HCT116 (cell line): ENCODE data around the gene ABHD14A. TPM values are rescaled to one million over a fixed set of nuclear protein-coding genes. Genes with fewer than 3 reads are reported as not detected.

Source experiments
- ATAC-seq: fragments of 200-7000 bp; cut with Tn5 transposase; 2 replicates; pipeline ENCODE4 v1.9.1; 2020; ENCODE audit warnings: mild to moderate bottlenecking, moderate library complexity
- BruUV-seq: library from RNA; stranded (reverse); fragments of 400-500 nt; replicated peaks from 2 replicates; lab custom pipeline; 2021; lab: Mats Ljungman, UMichigan
- CTCF ChIA-PET: fragments of 300-600 bp; sonication (Branson Sonifier 250); formaldehyde crosslinking; loops from one replicate; lab custom pipeline; 2021; ENCODE audit warnings: antibody characterized with exemption; lab: Charles Lee
- POLR2A ChIA-PET: fragments of 300-600, 350-600 bp; sonication (Branson Sonifier 250); formaldehyde crosslinking; loops from one replicate; lab custom pipeline; 2021; ENCODE audit warnings: antibody characterized with exemption; lab: Charles Lee
- RAD21 ChIA-PET, 2 experiments: fragments of 300-600 bp; sonication (Branson Sonifier 250); formaldehyde crosslinking; loops; one replicate each; lab custom pipeline; 2023; ENCODE audit warnings: low total read pairs in 2 of 2; ENCODE audit not compliant: uncharacterized antibody in 2 of 2, unreplicated experiment in 2 of 2, low non-redundant PET in 1 of 2; lab: Charles Lee
- DNase-seq: peaks from one replicate; pipeline ENCODE4 v3.0.0-alpha.2; 2010; ENCODE audit warnings: low read depth, low spot score
- H2AFZ ChIP-seq: fragments of 200-600 bp; shearing (Covaris generic), sonication (generic); 2 replicates; pipeline ENCODE4 v1.6.1; 2017; ENCODE audit warnings: low read depth, mixed run types, mixed read lengths, antibody characterized with exemption, low read length; ENCODE audit not compliant: poor library complexity, severe bottlenecking
- H3K27ac ChIP-seq: 2 replicates; pipeline ENCODE4 v1.5.1; 2012; ENCODE audit warnings: low read depth, low read length
- H3K27me3 ChIP-seq: fragments of 200-600 bp; sonication (generic); 2 replicates; pipeline ENCODE4 v1.6.1; 2016; ENCODE audit warnings: mixed run types, low read length, mixed read lengths; ENCODE audit not compliant: insufficient read depth
- H3K36me3 ChIP-seq, 2 experiments: fragments of 200-500 bp in 1 of 2; fragments of 200-600 bp in 1 of 2; sonication (Bioruptor generic) in 1 of 2; sonication (generic) in 1 of 2; 2 replicates each; pipeline versions ENCODE4 v1.5.1 to v1.6.1; 2014 to 2016; ENCODE audit warnings: low read length in 2 of 2, inconsistent platforms in 1 of 2, mixed read lengths in 1 of 2, mixed run types in 1 of 2; ENCODE audit not compliant: insufficient read depth in 2 of 2, control insufficient read depth in 1 of 2
- H3K4me1 ChIP-seq, 2 experiments: fragments of 200-600 bp in 1 of 2; sonication (generic) in 1 of 2; 2 replicates each; pipeline versions ENCODE4 v1.5.1 to v1.6.1; 2012 to 2017; ENCODE audit warnings: low read length in 2 of 2, inconsistent platforms in 1 of 2, mild to moderate bottlenecking in 1 of 2, mixed read lengths in 1 of 2, mixed run types in 1 of 2, moderate library complexity in 1 of 2; ENCODE audit not compliant: insufficient read depth in 2 of 2, control insufficient read depth in 1 of 2
- H3K4me2 ChIP-seq: fragments of 200-600 bp; sonication (generic); 2 replicates; pipeline ENCODE4 v1.6.1; 2017; ENCODE audit warnings: mixed run types, low read length, mixed read lengths
- H3K4me3 ChIP-seq, 2 experiments: fragments of 200-600 bp in 1 of 2; sonication (generic) in 1 of 2; replicated peaks in 1 of 2; 2 replicates each; pipeline ENCODE4 v1.5.1; 2011 to 2016; ENCODE audit warnings: low read length in 2 of 2, control low read depth in 1 of 2, low read depth in 1 of 2, mild to moderate bottlenecking in 1 of 2, mixed read lengths in 1 of 2, mixed run types in 1 of 2
- H3K79me2 ChIP-seq: fragments of 200-600 bp; sonication (generic); 2 replicates; pipeline ENCODE4 v1.6.1; 2017; ENCODE audit warnings: mild to moderate bottlenecking, mixed run types, low read length, moderate library complexity, mixed read lengths; ENCODE audit not compliant: insufficient read depth
- H3K9ac ChIP-seq: fragments of 200-600 bp; sonication (generic); 2 replicates; pipeline ENCODE4 v1.6.1; 2016; ENCODE audit warnings: low read length, mixed read lengths
- H3K9me2 ChIP-seq: fragments of 200-600 bp; sonication (generic), shearing (Covaris generic); 2 replicates; pipeline ENCODE4 v1.6.1; 2017; ENCODE audit warnings: mixed run types, mild to moderate bottlenecking, moderate library complexity; ENCODE audit not compliant: insufficient read depth
- H3K9me3 ChIP-seq, 2 experiments: fragments of 200-500 bp in 1 of 2; fragments of 200-600 bp in 1 of 2; sonication (Bioruptor generic) in 1 of 2; sonication (generic) in 1 of 2; 2 replicates each; pipeline ENCODE4 v1.6.1; 2014 to 2017; ENCODE audit warnings: low read length in 2 of 2, mixed read lengths in 2 of 2, inconsistent platforms in 1 of 2, low read depth in 1 of 2, mild to moderate bottlenecking in 1 of 2, mixed run types in 1 of 2, moderate library complexity in 1 of 2; ENCODE audit not compliant: control insufficient read depth in 1 of 2, insufficient read depth in 1 of 2
- H4K20me1 ChIP-seq: fragments of 200-600 bp; sonication (generic), shearing (Covaris generic); 2 replicates; pipeline ENCODE4 v1.6.1; 2017; ENCODE audit warnings: mixed run types, mild to moderate bottlenecking, moderate library complexity; ENCODE audit not compliant: insufficient read depth
- ATF3 ChIP-seq: IDR thresholded peaks from 2 replicates; pipeline ENCODE4 v1.6.1; 2012
- CBX3 ChIP-seq: IDR thresholded peaks from 2 replicates; pipeline ENCODE4 v1.6.1; 2012; ENCODE audit warnings: low read depth
- CEBPB ChIP-seq: IDR thresholded peaks from 2 replicates; pipeline ENCODE4 v1.6.1; 2012; ENCODE audit warnings: low read depth
- CTCF ChIP-seq, 3 experiments: fragments of 200-600 bp in 1 of 3; sonication (generic) in 1 of 3; IDR thresholded peaks in 2 of 3; conservative IDR thresholded peaks in 1 of 3; 2 replicates each; pipeline ENCODE4 v1.5.1; 2012 to 2017; ENCODE audit warnings: low read depth in 2 of 3, low read length in 2 of 3, antibody characterized with exemption in 1 of 3, borderline replicate concordance in 1 of 3, control low read depth in 1 of 3, mild to moderate bottlenecking in 1 of 3, mixed read lengths in 1 of 3, mixed run types in 1 of 3, moderate library complexity in 1 of 3; ENCODE audit not compliant: insufficient read depth in 1 of 3
- EGR1 ChIP-seq: IDR thresholded peaks from 2 replicates; pipeline ENCODE4 v1.6.1; 2012; ENCODE audit warnings: low read depth
- ELF1 ChIP-seq: IDR thresholded peaks from 2 replicates; pipeline ENCODE4 v1.6.1; 2012; ENCODE audit warnings: low read depth, borderline replicate concordance
- EZH2 ChIP-seq: fragments of 200-600 bp; sonication (generic); IDR thresholded peaks from 2 replicates; pipeline ENCODE4 v1.6.1; 2017; ENCODE audit warnings: antibody characterized with exemption, mixed run types
- EZH2phosphoT487 ChIP-seq: fragments of 200-600 bp; IDR thresholded peaks from 2 replicates; pipeline ENCODE4 v1.6.1; 2018; ENCODE audit warnings: antibody characterized with exemption, borderline replicate concordance
- FOSL1 ChIP-seq: IDR thresholded peaks from 2 replicates; pipeline ENCODE4 v1.6.1; 2012; ENCODE audit warnings: low read depth
- JUND ChIP-seq: IDR thresholded peaks from 2 replicates; pipeline ENCODE4 v1.6.1; 2012
- POLR2A ChIP-seq: IDR thresholded peaks from 2 replicates; pipeline ENCODE4 v1.7.0; 2011; ENCODE audit warnings: borderline replicate concordance; ENCODE audit not compliant: insufficient read depth, insufficient read length; ENCODE audit errors: extremely low read depth
- POLR2AphosphoS5 ChIP-seq: IDR thresholded peaks from 2 replicates; pipeline ENCODE4 v1.6.1; 2011; ENCODE audit warnings: mild to moderate bottlenecking, low read depth, low read length, moderate library complexity
- RAD21 ChIP-seq: IDR thresholded peaks from 2 replicates; pipeline ENCODE4 v1.6.1; 2012; ENCODE audit warnings: low read depth, mild to moderate bottlenecking
- SP1 ChIP-seq: IDR thresholded peaks from 2 replicates; pipeline ENCODE4 v1.6.1; 2012; ENCODE audit warnings: low read depth
- SRF ChIP-seq: IDR thresholded peaks from 2 replicates; pipeline ENCODE4 v1.6.1; 2012; ENCODE audit warnings: low read depth
- YY1 ChIP-seq: IDR thresholded peaks from 2 replicates; pipeline ENCODE4 v1.6.1; 2011; ENCODE audit warnings: low read length, low read depth, moderate library complexity, mild to moderate bottlenecking; ENCODE audit not compliant: insufficient replicate concordance; ENCODE audit errors: extremely low read depth
- ZBTB33 ChIP-seq: IDR thresholded peaks from 2 replicates; pipeline ENCODE4 v1.6.1; 2011; ENCODE audit warnings: mild to moderate bottlenecking, low read length, moderate library complexity; ENCODE audit not compliant: insufficient replicate concordance; ENCODE audit errors: extremely low read depth
- ZFX ChIP-seq: fragments of 450-650 bp; IDR thresholded peaks from 2 replicates; pipeline ENCODE4 v1.6.1; 2017
- intact Hi-C: fragments of 100-400 bp; cut with micrococcal nuclease; formaldehyde crosslinking; loops from 2 replicates; pipeline ENCODE4 v1.10.0; 2022
- total RNA-seq: library from RNA; stranded (reverse); gene quantifications from one replicate; pipeline ENCODE4 v1.2.1, GENCODE V29; 2021; ENCODE audit not compliant: unreplicated experiment
- TF ChIP-seq, protein P1 (sequence below): IDR thresholded peaks from 2 replicates; pipeline ENCODE4 v1.6.1; 2012

Gene ABHD14A
- total RNA-seq, 1 experiment from 2014 or later = 11.6 TPM

GRCh38 chr3:51946796-51947195 lies 28.1 kb upstream of the ABHD14A start:
- Histone ChIP-seq H2AFZ (no peak overlapping the region), H3K9ac (no peak overlapping the region), H3K36me3 (no peaks in the 10 kb centered on the region), H3K4me1 (peaks cover 11 to 17% of the 10 kb centered on the region in 2 experiments), H3K4me3 (no peak overlapping the region), H3K27ac (no peak overlapping the region), H4K20me1 (no peaks in the 10 kb centered on the region), H3K9me2 (no peaks in the 10 kb centered on the region), H3K4me2 (no peak overlapping the region)
- CTCF ChIA-PET = no interaction called here
- no peak for DNase-seq
- POLR2A ChIA-PET = no interaction called here
- BruUV-seq = no TSS peak
- TF ChIP-seq ZBTB33 (no peak), POLR2AphosphoS5 (no peak), CTCF (IDR thresholded peaks at IDR 0.05 in 2 of 3, conservative IDR thresholded peaks at IDR 0.05 in 1 of 3; ENCODE audit: borderline replicate concordance in 1 of 3, insufficient read depth in 1 of 3, low read depth in 2 of 3, low read length in 2 of 3) (no peak), FOSL1 (no peak), CEBPB (no peak), SRF (no peak), RAD21 (no peak), POLR2A (no peak), EGR1 (no peak), JUND (no peak), CBX3 (no peak), YY1 (no peak), ZFX (no peak), ELF1 (no peak), ATF3 (no peak), EZH2phosphoT487 (no peak), EZH2 (no peak), SP1 (no peak)
- TF ChIP-seq, protein P1, sequence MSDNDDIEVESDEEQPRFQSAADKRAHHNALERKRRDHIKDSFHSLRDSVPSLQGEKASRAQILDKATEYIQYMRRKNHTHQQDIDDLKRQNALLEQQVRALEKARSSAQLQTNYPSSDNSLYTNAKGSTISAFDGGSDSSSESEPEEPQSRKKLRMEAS = no peak
- TF ChIP-seq, all 23 proteins: peak for 0
- Histone ChIP-seq H3K27me3 (no peaks in the 10 kb centered on the region), H3K79me2 (no peaks in the 10 kb centered on the region), H3K9me3 (no peaks in the 10 kb centered on the region)
- intact Hi-C loops = no loop called here
- RAD21 ChIA-PET = no interaction called here
- ATAC-seq = no peak
